Posterior cingulate gyrus (tissue), 11 donors: ENCODE data around the gene DAAM2.

Experiments used
- DNase-seq, 10 donors: peaks; one replicate each; pipeline versions ENCODE4 v3.0.0 to v3.0.0-alpha.2; 2020 to 2021; ENCODE audit warnings: mixed read lengths in 3 of 10
- intact Hi-C: fragments of 100-400 bp; cut with DNase I; formaldehyde crosslinking; loops from one replicate; pipeline ENCODE4 v1.15.1; 2023

The DAAM2 gene

DNA sequence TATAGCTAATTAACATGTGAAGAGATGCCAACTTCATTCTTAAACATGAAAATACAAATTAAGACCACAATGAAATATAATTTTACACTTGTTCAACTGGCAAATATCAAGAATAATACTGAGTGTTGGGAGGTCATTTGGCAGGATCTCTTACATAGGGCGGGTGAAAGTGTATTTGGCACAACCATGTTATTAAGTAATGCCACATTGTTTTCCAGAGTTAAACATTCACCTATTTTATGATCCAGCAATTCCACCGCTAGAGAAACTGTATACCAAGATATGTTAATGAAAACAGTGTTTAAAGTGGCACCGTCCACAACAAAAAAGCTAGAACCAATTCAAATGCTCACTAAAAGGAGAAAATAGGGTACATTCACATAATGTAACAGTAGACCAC lies 128.0 kb downstream of the DAAM2 start:
- intact Hi-C loops, result no loop called here
- no peak for DNase-seq

- DNase-seq, result no peak
- intact Hi-C loops, result no loop called here
These were observed 130.6 kb downstream of the DAAM2 start for GRCh38 chr6:39922821-39923220.

DNA sequence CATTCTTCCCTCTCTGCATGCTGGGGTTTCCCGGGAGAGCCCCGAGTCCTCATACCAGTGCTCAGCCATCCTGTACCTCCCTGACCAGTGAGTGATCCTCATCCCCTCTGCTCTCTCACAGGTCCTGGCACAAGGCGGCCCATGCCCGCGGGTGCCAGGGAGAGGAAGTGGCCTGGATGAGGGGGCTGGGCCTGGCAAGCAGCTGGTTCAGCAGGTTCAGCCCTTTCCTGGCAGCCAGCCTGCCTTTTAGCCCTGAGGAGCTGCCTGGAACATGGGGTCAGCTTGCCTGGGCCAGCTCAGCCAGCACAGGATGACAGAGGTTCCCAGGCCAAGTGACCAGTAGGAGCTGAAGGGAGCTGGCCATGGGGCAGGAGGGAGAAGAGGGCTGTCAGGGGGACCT lies 131.2 kb downstream of the DAAM2 start:
- peak in 5 of 10 donors; percentile 42 to 83 (median 63) for DNase-seq
- intact Hi-C loops, result no loop called here

DNA sequence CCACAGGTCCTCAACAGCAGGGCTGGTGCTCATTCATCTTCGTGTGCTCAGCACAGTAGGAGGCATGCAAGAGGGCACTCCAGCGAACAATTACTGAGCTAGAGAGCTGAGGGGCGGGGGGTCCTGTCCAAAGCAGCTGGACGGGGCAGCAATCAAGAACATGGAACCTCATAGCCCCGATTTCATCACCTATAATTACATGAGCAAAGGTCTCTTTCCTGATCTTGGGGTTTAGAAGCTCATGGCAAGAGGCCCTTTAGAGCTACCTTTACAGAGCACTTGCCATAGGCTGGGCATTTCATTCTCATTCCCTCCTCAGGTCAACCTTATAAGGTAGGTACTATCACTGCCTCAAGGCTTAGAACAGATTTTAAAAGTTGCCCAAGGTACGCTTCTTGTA lies 131.7 kb downstream of the DAAM2 start:
- intact Hi-C loops, result no loop called here
- DNase-seq, result no peak

- DNase-seq, result no peak
- intact Hi-C loops, result no loop called here
These were observed 132.1 kb downstream of the DAAM2 start for GRCh38 chr6:39924283-39924682.

DNA sequence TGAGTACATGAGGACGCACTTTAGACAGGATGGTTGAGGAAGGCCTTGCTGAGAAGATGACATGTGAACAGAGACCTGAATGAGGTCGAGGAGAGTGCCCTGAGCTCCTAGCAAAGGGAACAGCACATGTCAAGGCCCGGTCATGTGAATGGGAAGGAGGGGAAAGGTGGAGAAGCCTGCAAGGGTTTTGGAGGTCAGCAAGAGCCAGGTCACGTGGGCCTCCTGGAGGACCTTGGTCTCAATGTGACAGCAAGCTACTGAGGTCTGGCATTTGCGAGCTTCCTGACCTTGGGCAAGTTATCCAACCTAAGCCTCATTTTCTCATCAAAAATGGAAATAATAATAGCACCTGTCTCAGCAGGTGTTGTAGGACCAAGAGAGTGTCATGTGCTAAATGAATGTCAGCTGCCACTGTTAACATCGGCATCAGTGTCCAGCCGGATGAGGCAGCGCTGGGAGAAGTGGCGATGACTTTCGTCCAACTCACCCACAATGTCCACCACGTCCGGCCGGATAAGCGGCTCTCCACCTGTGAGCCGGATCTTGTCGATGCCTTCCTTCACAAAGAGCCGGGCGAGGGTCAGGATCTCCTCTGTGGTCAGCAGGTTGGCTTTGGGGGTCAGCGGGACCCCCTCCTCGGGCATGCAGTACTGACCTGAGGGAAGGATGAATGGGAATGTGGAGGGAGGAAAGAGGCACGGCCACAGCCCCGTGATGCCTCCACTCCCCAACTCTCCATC lies 133.2 kb downstream of the DAAM2 start:
- intact Hi-C loops, result no loop called here
- no peak for DNase-seq

- intact Hi-C loops, result no loop called here
- DNase-seq, result no peak
These were observed 133.7 kb downstream of the DAAM2 start for GRCh38 chr6:39925931-39926290.

- DNase-seq, result no peak
- intact Hi-C loops, result no loop called here
These were observed 134.5 kb downstream of the DAAM2 start for GRCh38 chr6:39926668-39927067.

GRCh38 chr6:39927159-39927558 lies 135.0 kb downstream of the DAAM2 start:
- DNase-seq, result peak in 4 of 10 donors; percentile 20 to 89 (median 60)
- intact Hi-C loops, result no loop called here

DNA sequence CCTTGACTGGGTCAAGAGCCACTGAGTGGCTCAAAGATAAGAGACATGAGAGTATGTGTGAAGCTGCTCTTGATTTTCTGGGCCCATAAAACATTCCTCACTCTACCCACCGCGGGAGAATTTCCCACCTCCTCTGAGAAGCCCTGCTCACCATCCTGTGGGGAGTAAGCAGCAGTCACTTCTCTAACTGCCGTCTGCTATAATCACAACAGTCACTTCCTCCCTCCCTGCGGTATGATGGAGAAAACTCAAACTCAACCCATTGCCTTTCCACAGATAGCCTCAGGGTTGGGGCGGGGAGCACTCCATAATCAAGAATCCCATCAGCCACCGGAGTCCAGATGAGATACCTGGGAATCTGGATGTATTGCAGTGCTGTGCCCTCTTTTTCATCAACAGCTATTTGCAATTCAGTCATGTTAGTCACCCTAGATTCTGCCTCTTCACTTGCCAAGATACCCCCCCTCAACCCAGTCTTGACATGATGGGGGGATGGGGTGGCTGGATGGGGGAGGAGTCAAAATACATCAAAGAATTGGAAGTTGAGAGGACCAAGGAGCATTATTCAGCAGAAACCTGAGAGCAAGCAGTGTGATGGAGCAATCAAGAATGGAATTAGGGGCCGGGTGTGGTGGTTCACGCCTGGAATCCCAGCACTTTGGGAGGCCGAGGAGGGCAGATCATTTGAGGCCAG lies 137.0 kb downstream of the DAAM2 start:
- intact Hi-C loops, result no loop called here
- DNase-seq, result no peak

DNA sequence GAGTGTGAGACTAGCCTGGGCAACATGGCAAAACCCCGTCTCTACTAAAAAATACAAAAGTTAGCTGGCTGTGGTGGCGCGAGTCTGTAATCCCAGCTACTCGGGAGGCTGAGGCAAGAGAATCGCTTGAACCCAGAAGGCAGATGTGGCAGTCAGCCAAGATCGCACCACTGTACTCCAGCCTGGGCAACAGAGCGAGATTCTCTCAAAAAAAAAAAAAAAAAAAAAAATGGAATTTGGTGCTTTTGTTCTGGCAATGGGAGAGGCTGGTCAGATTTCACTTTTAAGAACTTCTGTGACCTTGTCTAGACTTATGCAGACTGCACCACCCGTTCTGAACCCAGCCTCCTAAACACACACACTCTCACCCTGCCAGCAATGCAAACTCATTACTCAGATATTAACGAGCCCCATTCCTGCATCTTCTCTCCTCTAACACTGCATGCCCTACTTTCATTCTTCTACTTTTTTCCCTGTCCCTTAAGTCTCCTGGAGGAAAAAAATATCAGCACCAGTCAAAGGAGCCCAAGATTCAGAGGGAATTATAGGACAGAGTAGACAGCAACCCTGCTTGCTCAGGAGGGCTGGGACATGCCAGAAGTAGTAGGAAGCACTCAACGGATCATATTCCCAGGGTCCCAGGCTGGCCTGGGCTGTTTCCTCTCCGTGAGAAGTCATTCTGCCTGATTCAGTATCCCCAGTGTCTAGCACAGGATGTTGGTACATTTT lies 137.7 kb downstream of the DAAM2 start:
- intact Hi-C loops, result no loop called here
- no peak for DNase-seq

- no peak for DNase-seq
- intact Hi-C loops, result no loop called here
These were observed 138.4 kb downstream of the DAAM2 start for GRCh38 chr6:39930540-39930939.

GRCh38 chr6:39931607-39932006 lies 139.4 kb downstream of the DAAM2 start:
- DNase-seq, result peak in 1 of 10 donors; percentile 82
- intact Hi-C loops, result no loop called here

DNA sequence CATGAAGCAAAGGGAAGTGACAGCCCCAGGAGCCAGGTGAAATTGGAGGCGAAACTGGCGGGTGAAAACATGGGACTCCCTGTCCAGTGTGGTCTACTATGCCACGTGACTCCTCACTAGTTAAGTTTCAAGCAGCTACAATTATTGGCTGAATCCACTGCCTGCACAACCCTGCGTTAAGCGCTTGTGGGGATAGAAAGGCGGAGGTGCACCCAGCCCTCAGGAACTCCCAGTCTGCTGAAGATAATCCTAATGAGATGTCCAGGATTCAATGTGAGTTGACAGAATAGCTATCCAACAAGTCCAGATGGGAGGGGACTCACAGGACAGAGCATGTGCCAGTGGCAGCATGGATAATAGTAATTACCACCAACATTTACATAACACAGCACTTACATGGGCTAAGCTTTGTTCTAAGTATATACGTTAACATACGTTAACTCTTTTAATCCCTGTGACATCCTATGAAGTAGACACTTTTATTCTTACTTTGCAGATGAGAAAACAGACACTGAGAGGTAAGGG lies 140.3 kb downstream of the DAAM2 start:
- no peak for DNase-seq
- intact Hi-C loops, result no loop called here

- intact Hi-C loops, result no loop called here
These were observed 141.5 kb downstream of the DAAM2 start for GRCh38 chr6:39933669-39934130.

GRCh38 chr6:39934131-39934757 lies 142.1 kb downstream of the DAAM2 start, which contains the start of gene MOCS1:
Gene MOCS1, minus strand, starts transcription at chr6:39934462. Its CDS starts 45 bp downstream, at chr6:39934417.
- intact Hi-C loops, result no loop called here

More at GRCh38 chr6:39933669-39934130, 141.5 kb downstream of the DAAM2 start:
- DNase-seq, result no peak

DNA sequence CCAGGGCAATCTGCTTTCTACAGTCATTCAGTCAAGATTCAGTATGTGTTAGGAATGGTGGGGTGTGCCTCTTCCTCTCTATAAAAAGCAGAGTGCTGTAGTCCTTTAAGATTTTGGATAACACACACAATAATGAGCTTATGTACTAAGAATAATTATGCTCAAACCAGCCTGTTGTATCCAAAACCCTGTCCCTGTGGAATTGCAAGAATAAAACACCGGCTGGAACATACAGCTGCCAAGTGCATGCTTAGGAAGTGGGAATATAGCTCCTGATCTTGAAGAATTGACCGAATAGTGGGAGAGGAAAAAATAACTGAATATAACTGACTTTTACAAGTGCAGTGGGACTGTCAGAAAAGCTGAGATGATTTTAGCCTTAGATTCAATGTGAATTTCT lies 143.1 kb downstream of the DAAM2 start:
- intact Hi-C loops, result no loop called here
- no peak for DNase-seq

More at GRCh38 chr6:39934131-39934757, 142.1 kb downstream of the DAAM2 start, which contains the start of gene MOCS1:
- peak; percentile 79 to 98 (median 90) for DNase-seq

- no peak for DNase-seq
- intact Hi-C loops, result no loop called here
These were observed 144.7 kb downstream of the DAAM2 start for GRCh38 chr6:39936857-39937256.

DNA sequence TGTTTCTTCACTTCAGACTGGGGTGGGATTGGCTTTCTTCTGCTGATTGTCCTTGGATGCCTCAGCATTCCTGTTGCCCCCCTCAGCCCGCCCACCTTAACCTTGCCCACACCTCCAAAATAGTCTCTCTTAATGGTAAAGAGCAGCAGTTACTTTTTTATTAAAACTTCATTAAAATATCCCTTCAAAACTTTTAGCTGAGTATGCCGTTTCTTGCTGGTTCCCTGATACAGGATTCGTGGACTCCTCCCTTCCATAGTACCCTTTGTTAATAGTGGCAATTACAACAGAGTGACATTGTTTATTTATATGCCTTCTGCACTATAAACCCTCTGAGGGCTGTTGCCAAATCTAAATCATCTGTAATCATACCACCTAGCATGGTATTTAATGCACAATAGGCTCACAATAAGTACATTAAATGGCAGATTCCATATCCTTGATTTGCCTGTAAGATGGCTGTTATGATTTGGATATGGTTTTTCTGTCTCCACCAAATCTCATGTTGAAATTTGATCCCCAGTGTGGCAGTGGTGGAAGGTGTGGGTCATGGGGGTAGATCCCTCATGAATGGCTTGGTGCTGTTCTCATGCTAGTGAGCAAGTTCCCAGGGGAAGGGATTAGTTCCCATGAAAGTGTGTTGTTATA lies 145.6 kb downstream of the DAAM2 start:
- intact Hi-C loops, result no loop called here
- no peak for DNase-seq
